ENCODE results near the gene KLF18. TPM values are rescaled to one million over a fixed set of nuclear protein-coding genes. Genes with fewer than 3 reads are reported as not detected.

The KLF18 gene
- total RNA-seq, 1 experiment from 2014 or later = not detected

Other genes starting within 250 kb of the KLF18 start
- gene ARTN, start 207.8 kb downstream of the KLF18 start, total RNA-seq (2021) = 17.4 and 33.6 TPM in 2 replicates
- gene IPO13, start 194.7 kb downstream of the KLF18 start, total RNA-seq (2021) = 25.0 and 27.2 TPM in 2 replicates
- gene DPH2, start 171.6 kb downstream of the KLF18 start, total RNA-seq (2021) = 32.8 and 37.8 TPM in 2 replicates
- 110 and 125 TPM in 2 replicates for gene ATP6V0B, start 166.7 kb downstream of the KLF18 start, total RNA-seq (2021)
- gene B4GALT2, start 162.4 kb downstream of the KLF18 start, total RNA-seq (2021) = 66.2 and 72.9 TPM in 2 replicates
- 47.9 and 56.5 TPM in 2 replicates for gene CCDC24, start 150.0 kb downstream of the KLF18 start, total RNA-seq (2021)
- gene SLC6A9, start 110.2 kb downstream of the KLF18 start, total RNA-seq (2021) = 57.7 and 70.1 TPM in 2 replicates
- gene KLF17, start 22.8 kb downstream of the KLF18 start, total RNA-seq (2021) = not detected in 2 replicates
- 54.2 and 68.4 TPM in 2 replicates for gene DMAP1, start 71.8 kb upstream of the KLF18 start, total RNA-seq (2021)
- 120 and 133 TPM in 2 replicates for gene ERI3, start 213.6 kb upstream of the KLF18 start, total RNA-seq (2021)

Data from PC-9 (cell line).